Measurements from ENCODE around the gene GNA14. TPM values are rescaled to one million over a fixed set of nuclear protein-coding genes. Genes with fewer than 3 reads are reported as not detected.

GNA14 gene
- total RNA-seq, 2 experiments from 2014 or later = not detected

DNA sequence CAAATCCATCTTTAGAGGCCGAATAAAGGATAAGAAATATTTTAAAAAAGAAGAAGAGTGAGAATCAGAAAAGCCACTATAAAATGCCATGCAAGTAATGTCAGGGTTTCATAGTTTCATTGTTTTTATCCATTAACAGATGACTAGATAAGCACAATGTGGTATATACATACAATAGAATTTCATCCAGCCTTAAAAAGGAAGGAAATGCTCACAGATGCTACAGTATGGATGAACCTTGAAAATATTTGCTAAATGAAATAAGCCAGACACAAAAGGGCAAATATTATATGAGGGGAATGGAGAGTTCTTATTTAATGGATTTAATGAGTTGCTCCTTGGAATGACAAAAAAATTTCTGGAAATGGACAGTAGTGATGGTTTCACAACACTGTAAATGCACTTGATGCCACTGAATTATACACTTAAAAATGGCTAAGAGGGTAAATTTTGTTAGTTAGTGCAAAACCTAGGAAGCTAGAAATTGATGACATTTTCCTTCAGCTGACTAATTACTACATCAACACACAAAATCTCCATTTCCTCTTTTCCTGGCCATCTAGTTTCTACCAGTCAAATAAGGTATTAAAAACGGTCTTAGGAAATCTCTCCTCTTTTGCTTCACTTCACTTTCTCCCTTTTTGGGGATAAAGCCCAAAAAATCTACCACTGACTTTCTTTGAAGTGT is 86.6 kb downstream of the GNA14 start:
- H3K27ac Mint-ChIP-seq = no peak overlapping the region
- DNase-seq (no peak), ATAC-seq (ENCODE audit: low read depth) (no peak)
- H3K9me3 Mint-ChIP-seq = no peaks in the 10 kb centered on the region
- POLR2A ChIA-PET = no interaction called here
- H3K4me1 Mint-ChIP-seq = peaks cover 2% of the 10 kb centered on the region
- H3K36me3 Mint-ChIP-seq = no peaks in the 10 kb centered on the region
- H3K27me3 Mint-ChIP-seq = peaks cover 11% of the 10 kb centered on the region
- H3K4me3 Mint-ChIP-seq = no peak overlapping the region

DNA sequence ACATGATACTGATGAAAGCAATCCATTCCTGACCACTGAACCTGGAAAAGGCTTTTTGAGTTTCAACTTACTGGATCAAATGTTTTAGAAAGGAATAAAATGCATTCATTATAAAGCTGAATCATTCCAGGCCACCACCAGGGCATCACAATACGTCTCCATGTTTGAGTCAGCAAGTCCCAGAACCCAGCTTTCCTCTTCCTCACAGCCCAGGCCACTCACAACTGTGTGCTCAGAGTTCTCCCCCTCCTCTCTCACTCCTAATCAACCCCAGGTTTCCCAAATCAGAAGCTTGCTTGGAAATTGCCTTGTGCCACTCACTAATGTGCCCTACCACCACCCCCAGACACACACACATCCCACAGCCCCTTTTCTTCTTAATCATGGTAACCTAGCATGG is 91.7 kb downstream of the GNA14 start:
- no peaks in the 10 kb centered on the region for H3K9me3 Mint-ChIP-seq
- H3K27ac Mint-ChIP-seq = no peak overlapping the region
- peaks cover 6% of the 10 kb centered on the region for H3K27me3 Mint-ChIP-seq
- H3K4me3 Mint-ChIP-seq = no peak overlapping the region
- H3K36me3 Mint-ChIP-seq = no peaks in the 10 kb centered on the region
- no peak for ATAC-seq (ENCODE audit: low read depth)
- POLR2A ChIA-PET = no interaction called here
- no peaks in the 10 kb centered on the region for H3K4me1 Mint-ChIP-seq
- DNase-seq = no peak

DNA sequence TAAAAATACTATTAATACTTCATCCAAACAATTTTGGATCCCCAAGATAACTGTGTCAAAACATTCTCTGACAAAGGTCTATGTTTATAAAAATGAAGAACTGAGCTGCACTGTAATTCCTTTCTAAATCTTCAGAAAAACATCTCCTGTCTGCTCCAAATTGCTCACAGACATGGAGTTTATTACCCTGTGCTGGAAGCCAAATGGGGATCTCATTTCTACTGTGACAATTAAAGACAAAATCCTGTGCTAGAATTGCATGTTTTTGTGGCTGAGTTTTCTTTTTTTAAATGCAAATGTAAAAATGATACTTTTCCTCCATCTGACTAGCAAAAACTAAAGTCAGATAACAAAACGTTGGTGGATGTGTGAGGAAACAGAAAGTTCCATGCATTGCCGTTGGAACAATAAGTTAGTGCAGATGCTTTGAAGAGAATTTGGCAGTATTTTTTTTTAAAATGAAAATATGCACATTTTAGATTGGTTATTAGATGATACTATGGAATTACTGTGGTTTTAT is 93.5 kb downstream of the GNA14 start:
- POLR2A ChIA-PET = no interaction called here
- Mint-ChIP-seq H3K27ac (no peak overlapping the region), H3K4me3 (no peak overlapping the region), H3K36me3 (no peaks in the 10 kb centered on the region), H3K27me3 (peaks cover 8% of the 10 kb centered on the region), H3K9me3 (no peaks in the 10 kb centered on the region), H3K4me1 (no peaks in the 10 kb centered on the region)
- no peak for ATAC-seq (ENCODE audit: low read depth)
- no peak for DNase-seq

DNA sequence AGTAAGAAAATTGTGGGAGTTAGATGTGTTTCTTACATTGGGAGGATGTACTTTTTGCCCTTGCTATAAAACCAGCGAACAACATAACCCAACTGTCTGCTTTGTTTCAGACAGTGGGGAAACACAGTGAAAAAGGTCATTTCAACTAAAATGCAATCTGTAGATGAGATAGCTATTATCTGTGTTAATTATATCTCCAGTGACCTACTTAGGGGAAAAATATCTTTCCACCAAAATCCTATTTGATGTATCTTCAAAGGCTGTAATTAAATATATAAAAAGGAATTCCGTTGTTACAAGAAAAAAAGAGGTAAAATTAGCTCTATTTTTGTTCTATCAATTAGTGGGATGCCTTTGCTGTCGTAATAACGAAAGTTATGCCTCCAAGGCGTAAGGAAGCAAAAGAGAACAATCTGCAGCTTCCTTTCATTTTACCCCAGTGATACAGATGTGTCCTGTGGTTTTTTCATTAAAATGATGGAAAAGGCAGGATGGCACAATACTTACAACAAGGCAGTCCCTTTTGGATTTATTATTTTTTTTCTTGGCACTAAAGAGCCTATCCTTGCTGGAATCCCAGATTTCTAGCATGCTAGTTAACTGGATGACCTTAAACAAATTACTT is 100.9 kb downstream of the GNA14 start:
- ATAC-seq (ENCODE audit: low read depth) (no peak), DNase-seq (no peak)
- POLR2A ChIA-PET = no interaction called here
- no peaks in the 10 kb centered on the region for H3K36me3 Mint-ChIP-seq
- H3K4me1 Mint-ChIP-seq = no peaks in the 10 kb centered on the region
- H3K4me3 Mint-ChIP-seq = no peak overlapping the region
- peaks cover 2% of the 10 kb centered on the region for H3K27me3 Mint-ChIP-seq
- H3K9me3 Mint-ChIP-seq = peaks cover 6% of the 10 kb centered on the region
- no peak overlapping the region for H3K27ac Mint-ChIP-seq

DNA sequence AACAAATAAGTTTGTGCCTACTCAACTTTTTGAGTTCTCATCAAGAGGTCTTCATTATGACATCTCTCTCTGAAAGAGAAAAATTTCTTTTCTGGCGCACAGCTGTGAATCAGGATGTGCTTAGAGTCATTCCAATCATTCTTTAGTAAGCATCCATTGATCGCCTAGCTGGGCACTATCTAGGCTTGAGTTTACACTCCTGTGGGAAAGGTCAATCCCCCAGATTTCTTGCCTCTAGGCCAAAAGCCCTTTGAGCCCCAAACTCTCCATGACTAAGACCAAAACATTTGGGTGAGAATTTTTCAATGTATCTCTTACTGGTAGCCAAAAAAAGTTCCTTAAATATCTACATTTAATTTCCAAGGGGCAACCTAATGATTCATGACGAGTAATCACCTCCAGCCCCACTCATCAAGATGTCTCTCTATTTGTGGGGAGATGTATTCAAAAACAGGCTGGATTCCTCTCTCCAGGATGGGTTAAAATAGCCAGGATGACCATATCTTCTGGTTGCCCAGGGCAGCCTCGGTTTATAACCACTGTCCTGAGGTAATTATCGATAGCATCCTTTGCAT is 101.7 kb downstream of the GNA14 start:
- H3K4me1 Mint-ChIP-seq = no peaks in the 10 kb centered on the region
- ATAC-seq (ENCODE audit: low read depth) = no peak
- DNase-seq = no peak
- H3K9me3 Mint-ChIP-seq = peaks cover 10% of the 10 kb centered on the region
- H3K27ac Mint-ChIP-seq = no peak overlapping the region
- H3K36me3 Mint-ChIP-seq = peaks cover 2% of the 10 kb centered on the region
- POLR2A ChIA-PET = no interaction called here
- peaks cover 3% of the 10 kb centered on the region for H3K27me3 Mint-ChIP-seq
- no peak overlapping the region for H3K4me3 Mint-ChIP-seq

DNA sequence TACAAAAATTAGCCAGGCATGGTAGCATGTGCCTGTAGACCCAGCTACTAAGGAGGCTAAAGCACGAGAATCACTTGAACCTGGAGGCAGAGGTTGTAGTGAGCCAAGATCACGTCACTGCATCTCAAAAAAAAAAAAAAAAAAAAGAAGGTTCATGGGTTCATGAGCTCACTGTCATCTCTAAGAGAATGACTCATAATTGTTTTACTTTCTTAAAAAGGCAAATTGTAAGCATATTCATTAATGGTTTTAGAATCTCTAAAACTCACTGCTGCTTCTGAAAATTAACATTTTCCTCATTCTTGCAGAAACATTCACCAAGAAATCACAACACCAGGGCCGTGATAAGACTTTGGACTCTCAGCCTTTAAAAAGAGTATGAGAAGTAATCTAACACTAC is 103.6 kb downstream of the GNA14 start:
- DNase-seq = no peak
- H3K4me3 Mint-ChIP-seq = no peak overlapping the region
- peaks cover 20% of the 10 kb centered on the region for H3K9me3 Mint-ChIP-seq
- peaks cover 2% of the 10 kb centered on the region for H3K36me3 Mint-ChIP-seq
- H3K27me3 Mint-ChIP-seq = peaks cover 6% of the 10 kb centered on the region
- no peak for ATAC-seq (ENCODE audit: low read depth)
- no peaks in the 10 kb centered on the region for H3K4me1 Mint-ChIP-seq
- POLR2A ChIA-PET = no interaction called here
- H3K27ac Mint-ChIP-seq = no peak overlapping the region

DNA sequence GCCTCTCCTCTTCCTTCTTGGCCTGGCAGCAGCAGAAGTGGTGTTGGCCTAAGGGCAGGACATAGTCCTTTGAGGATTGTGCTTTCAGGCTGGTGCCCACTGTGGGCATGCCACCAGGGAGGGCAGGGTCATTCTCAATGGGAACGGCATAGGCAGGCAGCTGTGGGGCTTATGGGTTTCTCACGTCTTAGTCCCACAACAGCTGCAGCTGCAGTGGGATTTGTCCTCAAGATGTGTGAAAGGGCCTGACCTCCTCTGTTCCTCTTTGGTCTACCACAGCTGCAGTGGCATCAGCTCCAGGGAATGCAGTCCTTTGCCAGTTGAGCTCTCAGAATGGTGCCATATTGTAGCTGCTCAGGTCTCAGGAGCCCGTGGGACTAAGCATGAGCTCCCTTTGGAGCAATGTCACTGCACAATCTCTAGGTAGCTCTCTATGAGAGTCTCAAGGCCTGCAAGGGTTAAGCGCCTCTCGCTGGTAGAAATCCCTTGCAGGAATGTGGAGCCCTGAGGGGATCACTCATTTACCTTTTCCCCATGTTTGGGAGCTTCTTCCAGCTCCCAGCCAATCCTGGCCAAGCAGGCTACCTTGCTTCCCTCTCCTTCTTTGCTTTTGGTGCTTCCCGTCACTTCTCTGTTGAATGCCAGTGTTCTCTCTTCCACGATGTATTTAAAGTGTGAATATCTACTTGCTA is 104.8 kb downstream of the GNA14 start:
- Mint-ChIP-seq H3K36me3 (peaks cover 2% of the 10 kb centered on the region), H3K9me3 (peaks cover 20% of the 10 kb centered on the region), H3K27me3 (peaks cover 9% of the 10 kb centered on the region), H3K4me3 (no peak overlapping the region), H3K4me1 (no peaks in the 10 kb centered on the region), H3K27ac (no peak overlapping the region)
- ATAC-seq (ENCODE audit: low read depth) = no peak
- no peak for DNase-seq
- POLR2A ChIA-PET = no interaction called here

DNA sequence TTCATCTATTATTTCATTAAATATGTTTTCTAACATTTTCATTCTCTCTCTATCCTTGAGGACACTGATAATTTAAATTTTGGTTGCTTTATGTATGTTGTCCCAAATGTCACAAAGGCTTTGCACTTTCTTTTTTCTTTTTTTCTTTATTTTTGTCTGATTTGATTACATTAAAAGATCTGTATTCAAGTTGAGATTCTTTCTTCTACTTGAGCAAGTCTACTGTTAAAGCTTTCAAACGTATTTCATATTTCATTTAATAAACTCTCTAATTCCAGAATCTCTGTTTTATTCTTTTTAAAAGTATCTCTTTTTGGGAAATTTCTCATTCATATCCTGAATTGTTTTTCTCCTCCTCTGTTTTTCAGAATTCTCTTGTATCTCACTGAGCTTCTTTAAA is 106.5 kb downstream of the GNA14 start:
- DNase-seq (no peak), ATAC-seq (ENCODE audit: low read depth) (no peak)
- no peak overlapping the region for H3K4me3 Mint-ChIP-seq
- peaks cover 11% of the 10 kb centered on the region for H3K27me3 Mint-ChIP-seq
- H3K9me3 Mint-ChIP-seq = peaks cover 20% of the 10 kb centered on the region
- H3K27ac Mint-ChIP-seq = no peak overlapping the region
- no peaks in the 10 kb centered on the region for H3K4me1 Mint-ChIP-seq
- POLR2A ChIA-PET = no interaction called here
- peaks cover 2% of the 10 kb centered on the region for H3K36me3 Mint-ChIP-seq

DNA sequence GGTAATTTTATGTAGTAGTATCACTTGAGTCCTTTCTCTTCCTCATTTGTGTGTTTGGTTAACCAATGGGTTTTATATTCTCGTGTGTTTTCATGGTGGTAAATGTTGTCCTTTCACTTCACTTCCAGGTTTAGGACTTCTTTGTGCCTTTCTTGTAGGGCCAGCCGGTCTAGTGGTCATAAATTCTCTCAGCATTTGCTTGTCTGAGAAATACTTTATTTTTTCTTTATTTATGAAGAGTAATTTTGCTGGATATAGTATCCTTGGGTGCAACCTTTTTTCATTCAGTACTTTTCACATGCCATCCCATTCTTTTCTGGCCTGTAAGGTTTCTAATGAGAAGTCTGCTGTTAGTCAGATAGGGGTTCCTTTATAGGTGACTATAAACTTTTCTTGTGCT is 107.1 kb downstream of the GNA14 start:
- Mint-ChIP-seq H3K27ac (no peak overlapping the region), H3K4me3 (no peak overlapping the region), H3K4me1 (no peaks in the 10 kb centered on the region), H3K27me3 (peaks cover 11% of the 10 kb centered on the region), H3K9me3 (peaks cover 20% of the 10 kb centered on the region), H3K36me3 (peaks cover 2% of the 10 kb centered on the region)
- no peak for DNase-seq
- ATAC-seq (ENCODE audit: low read depth) = no peak
- POLR2A ChIA-PET = no interaction called here

DNA sequence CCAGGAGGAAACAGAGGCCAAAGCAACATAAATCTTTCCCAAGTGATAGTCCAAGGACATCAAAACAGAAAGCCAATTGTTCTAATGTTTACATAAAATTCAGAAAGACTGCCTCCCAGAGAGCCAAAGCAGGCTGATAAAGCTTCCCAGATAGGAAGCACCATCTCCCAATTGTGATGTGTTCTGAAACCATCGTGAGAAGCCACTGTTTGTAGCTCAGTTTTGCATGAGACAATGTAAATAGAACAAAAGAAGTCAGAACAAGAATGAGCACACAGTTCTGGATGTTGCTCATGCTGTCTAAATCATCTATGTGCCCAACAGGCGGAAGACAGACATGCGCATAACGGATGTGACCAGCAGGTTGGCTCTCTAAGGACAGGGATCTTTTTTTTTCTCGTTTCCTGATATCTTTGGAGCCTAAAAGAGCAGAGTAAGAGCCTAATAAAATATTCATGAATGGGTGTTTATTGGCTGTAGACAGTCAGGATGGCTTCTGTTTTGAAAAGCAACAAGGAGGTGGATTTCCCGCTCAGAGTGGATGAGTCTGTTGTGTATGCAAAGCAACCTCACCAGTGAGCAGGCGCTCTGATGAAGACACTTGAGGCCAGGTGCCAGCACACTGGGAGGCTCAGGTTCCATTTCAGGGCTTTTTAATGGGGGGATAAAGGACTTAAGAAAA is 113.6 kb downstream of the GNA14 start:
- DNase-seq = no peak
- POLR2A ChIA-PET = no interaction called here
- Mint-ChIP-seq H3K4me1 (no peaks in the 10 kb centered on the region), H3K27me3 (peaks cover 7% of the 10 kb centered on the region), H3K9me3 (peaks cover 1% of the 10 kb centered on the region), H3K27ac (no peak overlapping the region), H3K4me3 (no peak overlapping the region), H3K36me3 (no peaks in the 10 kb centered on the region)
- ATAC-seq (ENCODE audit: low read depth) = no peak

DNA sequence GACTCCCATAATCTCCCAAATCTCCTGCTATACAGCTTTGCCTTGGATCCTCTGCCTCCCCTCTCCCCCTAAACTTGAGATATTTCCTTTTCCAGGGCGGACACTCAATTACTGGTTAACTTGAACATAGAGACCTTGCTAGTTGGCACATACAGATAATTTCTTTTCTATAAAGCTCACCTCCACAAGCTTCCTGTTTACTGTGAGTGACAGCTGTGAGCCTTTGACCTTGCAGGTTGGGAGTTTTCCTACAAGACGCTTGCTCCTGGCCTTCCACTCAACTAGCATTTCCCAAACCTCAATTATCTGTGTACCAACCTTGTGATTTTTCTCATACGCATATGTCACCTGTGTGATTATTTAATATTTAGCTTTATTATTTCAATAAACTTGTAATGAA is 114.5 kb downstream of the GNA14 start:
- no peaks in the 10 kb centered on the region for H3K4me1 Mint-ChIP-seq
- H3K27ac Mint-ChIP-seq = no peak overlapping the region
- H3K9me3 Mint-ChIP-seq = peaks cover 1% of the 10 kb centered on the region
- POLR2A ChIA-PET = no interaction called here
- H3K36me3 Mint-ChIP-seq = no peaks in the 10 kb centered on the region
- H3K27me3 Mint-ChIP-seq = peaks cover 4% of the 10 kb centered on the region
- H3K4me3 Mint-ChIP-seq = no peak overlapping the region
- DNase-seq (no peak), ATAC-seq (ENCODE audit: low read depth) (no peak)

DNA sequence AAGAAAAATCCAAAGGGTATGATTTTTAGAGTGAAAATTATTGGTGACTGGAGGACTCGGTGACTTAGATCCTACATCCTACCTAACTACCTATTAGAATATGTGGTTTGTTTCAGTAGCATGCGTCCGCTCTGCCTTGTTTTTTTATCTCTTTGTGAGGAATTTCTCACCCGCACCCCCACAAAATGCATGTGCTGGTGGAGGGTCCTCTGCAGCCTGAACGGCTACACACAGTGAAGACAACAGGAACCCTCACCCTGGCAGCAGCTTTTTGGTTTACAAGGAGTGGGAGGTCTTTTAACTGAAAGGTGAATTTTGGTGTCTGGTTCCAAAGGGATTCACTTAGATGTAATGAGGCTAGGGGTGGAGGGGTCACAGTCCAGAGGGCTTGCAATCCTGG is 115.5 kb downstream of the GNA14 start:
- Mint-ChIP-seq H3K27me3 (peaks cover 2% of the 10 kb centered on the region), H3K36me3 (no peaks in the 10 kb centered on the region), H3K27ac (no peak overlapping the region), H3K4me1 (no peaks in the 10 kb centered on the region), H3K4me3 (no peak overlapping the region), H3K9me3 (peaks cover 1% of the 10 kb centered on the region)
- POLR2A ChIA-PET = no interaction called here
- no peak for DNase-seq
- ATAC-seq (ENCODE audit: low read depth) = no peak

DNA sequence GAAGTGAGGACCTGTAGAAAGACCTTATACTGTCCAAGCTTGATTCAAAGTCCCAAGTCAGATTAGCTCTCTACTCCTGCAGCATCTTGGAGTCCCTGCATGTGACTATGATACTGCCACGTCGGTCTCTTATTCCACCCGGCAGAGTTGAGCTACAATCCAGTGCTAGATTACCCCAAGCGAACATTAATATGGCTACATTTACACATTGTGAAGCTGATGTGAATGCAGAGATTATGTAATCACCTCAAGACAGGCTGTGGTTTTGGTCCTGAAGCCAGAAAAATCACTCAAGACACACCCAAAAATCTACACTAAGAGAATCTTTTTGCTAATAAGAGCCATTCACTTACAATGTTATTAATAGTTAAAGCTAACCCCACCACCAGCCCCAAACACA is 116.7 kb downstream of the GNA14 start:
- POLR2A ChIA-PET = no interaction called here
- ATAC-seq (ENCODE audit: low read depth) = no peak
- H3K27ac Mint-ChIP-seq = no peak overlapping the region
- H3K4me1 Mint-ChIP-seq = no peaks in the 10 kb centered on the region
- no peak for DNase-seq
- no peaks in the 10 kb centered on the region for H3K36me3 Mint-ChIP-seq
- H3K9me3 Mint-ChIP-seq = peaks cover 1% of the 10 kb centered on the region
- H3K27me3 Mint-ChIP-seq = peaks cover 2% of the 10 kb centered on the region
- H3K4me3 Mint-ChIP-seq = no peak overlapping the region
